Smooth muscle cell of the brain vasculature (primary cell): Measurements from ENCODE around the gene FNDC4.
"Not testable (repeated sequence)": the region's sequence is repeated elsewhere in the genome, so short reads cannot be mapped to it uniquely, and the experiment has no call there.

Experiments used
- DNase-seq: peaks from one replicate; pipeline ENCODE4 v3.0.0-alpha.2; 2012; ENCODE audit warnings: low read depth, low spot score

The FNDC4 gene

GRCh38 chr2:27494944-27495554 lies at the start of gene FNDC4:
FNDC4 (minus strand) TSS chr2:27495200; CDS start chr2:27494679, 521 bp downstream.
- DNase-seq = no peak

- DNase-seq = no peak
Observed at GRCh38 chr2:27544143-27544821, 49.3 kb upstream of the FNDC4 start.

GRCh38 chr2:27539649-27540048 lies 44.6 kb upstream of the FNDC4 start:
- DNase-seq = not testable (repeated sequence)

GRCh38 chr2:27538839-27539450 lies 43.9 kb upstream of the FNDC4 start:
- DNase-seq = not testable (repeated sequence)

- DNase-seq = no peak
Observed at GRCh38 chr2:27537287-27537686, 42.3 kb upstream of the FNDC4 start.

- no peak for DNase-seq
Observed at GRCh38 chr2:27531983-27532382, 37.0 kb upstream of the FNDC4 start.

GRCh38 chr2:27527182-27527581 lies 32.2 kb upstream of the FNDC4 start:
- DNase-seq = no peak

GRCh38 chr2:27522400-27522945 lies 27.5 kb upstream of the FNDC4 start:
- no peak for DNase-seq

GRCh38 chr2:27520316-27520715 lies 25.3 kb upstream of the FNDC4 start:
- DNase-seq = no peak

- no peak for DNase-seq
Observed at GRCh38 chr2:27518782-27519113, 23.7 kb upstream of the FNDC4 start.

GRCh38 chr2:27518113-27518781 lies 23.2 kb upstream of the FNDC4 start:
- no peak for DNase-seq

GRCh38 chr2:27509326-27509725 lies 14.3 kb upstream of the FNDC4 start:
- DNase-seq = no peak

GRCh38 chr2:27507293-27507692 lies 12.3 kb upstream of the FNDC4 start:
- DNase-seq = no peak

GRCh38 chr2:27506587-27506986 lies 11.6 kb upstream of the FNDC4 start:
- DNase-seq = no peak

- no peak for DNase-seq
Observed at GRCh38 chr2:27502142-27502541, 7.1 kb upstream of the FNDC4 start.

GRCh38 chr2:27501042-27501441 lies 6.0 kb upstream of the FNDC4 start:
- DNase-seq = no peak

- no peak for DNase-seq
Observed at GRCh38 chr2:27498975-27499374, 4.0 kb upstream of the FNDC4 start.

GRCh38 chr2:27497288-27497627 lies 2.3 kb upstream of the FNDC4 start:
- DNase-seq = no peak

- DNase-seq = no peak
Observed at GRCh38 chr2:27496357-27497287, 1.6 kb upstream of the FNDC4 start, which contains the start of gene GCKR. GCKR (plus strand) TSS chr2:27496839; CDS start chr2:27496905, 66 bp downstream.

GRCh38 chr2:27495840-27496356 lies 898 bp upstream of the FNDC4 start:
- DNase-seq = no peak
